Gastrocnemius medialis (tissue), 4 donors: ENCODE results near the gene LRRC31. TPM values are rescaled to one million over a fixed set of nuclear protein-coding genes. Genes with fewer than 3 reads are reported as not detected.

Source experiments
- ATAC-seq, 2 donors: fragments of 150-250 bp; one replicate each; pipeline ENCODE4 v1.9.1; 2016
- DNase-seq, 2 donors: peaks; one replicate each; pipeline ENCODE4 v3.0.0-alpha.2; 2019
- H3K27ac ChIP-seq, 4 donors: fragments of 200-600 bp; sonication (generic); 1 replicate in 1 of 4; 2 replicates in 3 of 4; pipeline ENCODE4 v1.5.1; 2016 to 2018; ENCODE audit warnings: mild to moderate bottlenecking in 2 of 4, moderate library complexity in 1 of 4
- H3K27me3 ChIP-seq, 3 donors: fragments of 200-600 bp; sonication (generic) in 2 of 3; 1 replicate in 1 of 3; 2 replicates in 2 of 3; pipeline versions ENCODE4 v1.5.1 to v1.6.0; 2016 to 2019; ENCODE audit warnings: mild to moderate bottlenecking in 1 of 3, moderate library complexity in 1 of 3
- H3K36me3 ChIP-seq, 2 donors: fragments of 200-600 bp; sonication (generic) in 1 of 2; one replicate each; pipeline ENCODE4 v1.5.1; 2017 to 2018
- H3K4me1 ChIP-seq, 2 donors: fragments of 200-600 bp; sonication (generic) in 1 of 2; one replicate each; pipeline ENCODE4 v1.5.1; 2016 to 2017; ENCODE audit warnings: mild to moderate bottlenecking in 2 of 2
- H3K4me3 ChIP-seq, 4 donors: fragments of 200-600 bp; sonication (generic) in 3 of 4; 1 replicate in 1 of 4; 2 replicates in 3 of 4; pipeline ENCODE4 v1.5.1; 2016 to 2019; ENCODE audit warnings: mild to moderate bottlenecking in 2 of 4
- H3K9me3 ChIP-seq, 3 donors: fragments of 200-600 bp; sonication (generic) in 2 of 3; 1 replicate in 1 of 3; 2 replicates in 2 of 3; pipeline ENCODE4 v1.5.1; 2016 to 2019
- CTCF ChIP-seq, 5 experiments: fragments of 450-650 bp in 3 of 5; fragments of 200-600 bp in 2 of 5; sonication (generic) in 2 of 5; IDR thresholded peaks in 4 of 5; conservative IDR thresholded peaks in 1 of 5; 1 replicate in 4 of 5; 2 replicates in 1 of 5; pipeline ENCODE4 v1.5.1; 2016 to 2019; ENCODE audit warnings: antibody characterized with exemption in 5 of 5, mild to moderate bottlenecking in 3 of 5, moderate library complexity in 3 of 5
- POLR2A ChIP-seq, 2 donors: fragments of 450-650 bp; IDR thresholded peaks; one replicate each; pipeline ENCODE4 v1.6.1; 2017; ENCODE audit warnings: antibody characterized with exemption in 2 of 2, mild to moderate bottlenecking in 2 of 2, moderate library complexity in 2 of 2
- in situ Hi-C, 4 donors: fragments of 200-750 bp; cut with MboI; loops; one replicate each; pipeline versions ENCODE4 v1.15.0 to v1.8.0; 2017; ENCODE audit warnings: low sequenced_read_pairs in 4 of 4
- intact Hi-C: fragments of 100-400 bp; cut with DNase I; formaldehyde crosslinking; loops from one replicate; pipeline ENCODE4 v1.15.1; 2023; ENCODE audit warnings: low total_unique reads
- total RNA-seq, 4 donors: library from RNA; depleted of rRNA; stranded (reverse); fragments of >200 nt; gene quantifications; one replicate each; pipeline versions ENCODE4 v1.1.0 to v1.2.3, GENCODE V29; 2016

Gene LRRC31
- total RNA-seq, 4 donors from 2014 or later = 0.24 to 0.42 TPM; not detected in 2

DNA sequence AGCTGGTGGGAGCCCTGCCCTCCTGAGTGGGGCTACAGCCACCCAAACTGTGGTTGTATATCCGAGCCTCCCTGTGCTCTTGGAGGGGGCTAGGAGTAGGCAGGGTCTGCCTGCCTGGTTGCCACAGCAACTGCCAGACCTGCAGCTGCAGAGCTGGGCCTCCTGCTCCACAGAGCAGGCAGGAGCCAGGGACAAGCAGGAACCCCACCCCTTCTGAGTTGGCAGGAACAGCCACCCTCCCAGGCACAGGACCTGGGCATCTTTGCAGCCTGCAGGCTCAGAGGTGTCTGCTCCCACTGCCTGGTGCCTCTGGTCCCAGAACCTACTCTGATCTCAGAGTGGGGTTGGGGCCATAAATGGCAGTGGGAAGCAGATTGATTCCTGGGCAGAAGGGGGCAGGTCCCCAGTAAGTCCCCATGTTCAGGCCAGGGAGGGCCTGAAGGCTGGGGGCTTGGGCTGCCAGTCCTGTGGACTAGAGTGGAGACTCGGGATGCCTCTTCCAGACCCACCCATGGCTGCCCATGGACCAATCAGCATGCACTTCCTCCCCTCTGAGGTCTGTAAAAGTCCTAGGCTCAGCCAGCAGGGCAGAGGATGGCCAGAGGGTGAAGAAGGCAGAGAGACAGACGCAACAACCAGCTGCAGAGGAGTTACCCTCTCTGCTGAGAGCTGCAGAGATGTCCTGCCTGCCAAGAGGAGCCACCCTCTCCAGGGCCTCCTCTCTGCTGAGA is 10.3 kb upstream of the LRRC31 start:
- H3K4me1 ChIP-seq = no peaks in the 10 kb centered on the region
- no peaks in the 10 kb centered on the region for H3K36me3 ChIP-seq
- TF ChIP-seq CTCF (IDR thresholded peaks at IDR 0.05 in 4 of 5, conservative IDR thresholded peaks at IDR 0.05 in 1 of 5) (no peak), POLR2A (IDR thresholded peaks at IDR 0.05) (no peak)
- in situ Hi-C loops = no loop called here
- H3K4me3 ChIP-seq = no peak overlapping the region
- no peaks in the 10 kb centered on the region for H3K27me3 ChIP-seq
- intact Hi-C loops = no loop called here
- ATAC-seq (no peak), DNase-seq (no peak)
- no peaks in the 10 kb centered on the region for H3K9me3 ChIP-seq
- H3K27ac ChIP-seq = no peak overlapping the region

GRCh38 chr3:169879013-169879557 is 9.3 kb upstream of the LRRC31 start:
- Histone ChIP-seq H3K9me3 (no peaks in the 10 kb centered on the region), H3K27ac (no peak overlapping the region), H3K27me3 (no peaks in the 10 kb centered on the region), H3K4me3 (no peak overlapping the region), H3K4me1 (no peaks in the 10 kb centered on the region), H3K36me3 (no peaks in the 10 kb centered on the region)
- DNase-seq = no peak
- TF ChIP-seq POLR2A (IDR thresholded peaks at IDR 0.05) (no peak), CTCF (IDR thresholded peaks at IDR 0.05 in 4 of 5, conservative IDR thresholded peaks at IDR 0.05 in 1 of 5) (no peak)
- intact Hi-C loops = no loop called here
- no peak for ATAC-seq
- in situ Hi-C loops = no loop called here

DNA sequence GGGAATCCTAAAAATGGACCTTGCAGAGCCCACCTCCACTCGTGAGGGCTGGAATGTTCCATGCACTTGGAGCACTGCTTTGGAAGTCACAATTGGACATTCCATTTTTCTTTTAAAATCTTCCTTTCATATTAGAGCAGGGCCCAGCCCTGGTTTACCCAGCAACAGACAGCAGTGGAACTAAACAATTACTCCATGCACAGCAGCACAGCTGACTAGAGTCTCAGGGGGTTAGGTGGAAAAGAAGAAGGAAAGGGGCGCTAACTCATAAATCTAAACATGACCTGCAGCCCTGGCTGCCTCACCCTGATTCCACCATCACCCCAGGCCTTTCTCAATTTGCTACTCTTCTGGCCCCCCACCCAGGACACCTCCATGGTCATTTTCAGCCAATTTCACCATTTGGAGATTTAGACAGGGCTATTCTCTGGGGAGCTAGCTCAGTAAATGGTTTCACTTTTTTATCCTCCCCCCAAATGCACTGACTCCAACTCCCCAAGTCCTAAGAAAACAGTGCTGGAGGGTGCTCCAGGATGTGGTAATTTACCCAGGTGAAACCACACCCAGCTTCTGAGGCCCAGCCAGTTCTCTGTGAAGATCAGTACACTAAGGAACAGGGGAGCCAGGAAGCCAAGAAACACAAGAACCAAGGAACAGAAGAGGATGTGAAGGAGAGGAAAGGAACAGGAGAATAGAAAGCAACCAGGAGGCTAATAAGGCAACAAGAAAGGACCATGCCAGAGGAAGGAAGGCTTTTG is 1.6 kb upstream of the LRRC31 start:
- no peak overlapping the region for H3K4me3 ChIP-seq
- intact Hi-C loops = no loop called here
- no peaks in the 10 kb centered on the region for H3K36me3 ChIP-seq
- no peak overlapping the region for H3K27ac ChIP-seq
- no peak for DNase-seq
- no peaks in the 10 kb centered on the region for H3K9me3 ChIP-seq
- in situ Hi-C loops = no loop called here
- no peaks in the 10 kb centered on the region for H3K27me3 ChIP-seq
- TF ChIP-seq POLR2A (IDR thresholded peaks at IDR 0.05) (no peak), CTCF (IDR thresholded peaks at IDR 0.05 in 4 of 5, conservative IDR thresholded peaks at IDR 0.05 in 1 of 5) (no peak)
- H3K4me1 ChIP-seq = no peaks in the 10 kb centered on the region
- no peak for ATAC-seq

- Histone ChIP-seq H3K36me3 (no peaks in the 10 kb centered on the region), H3K9me3 (no peaks in the 10 kb centered on the region), H3K27ac (no peak overlapping the region), H3K27me3 (no peaks in the 10 kb centered on the region), H3K4me1 (no peaks in the 10 kb centered on the region), H3K4me3 (no peak overlapping the region)
- intact Hi-C loops (no loop called here), in situ Hi-C loops (no loop called here)
- DNase-seq (no peak), ATAC-seq (no peak)
- TF ChIP-seq CTCF (IDR thresholded peaks at IDR 0.05 in 4 of 5, conservative IDR thresholded peaks at IDR 0.05 in 1 of 5) (no peak), POLR2A (IDR thresholded peaks at IDR 0.05) (no peak)
Measured at GRCh38 chr3:169868369-169868768, 1.4 kb downstream of the LRRC31 start.
